Tibial artery (tissue), 4 donors: ENCODE measurements around the gene CD276.

Source experiments
- DNase-seq, 2 donors: peaks; one replicate each; pipeline ENCODE4 v3.0.0-alpha.2; 2019
- H3K27ac ChIP-seq, 2 donors: fragments of 200-600 bp; sonication (generic) in 1 of 2; 1 replicate in 1 of 2; 2 replicates in 1 of 2; pipeline ENCODE4 v1.5.1; 2018 to 2019; ENCODE audit warnings: mild to moderate bottlenecking in 1 of 2
- H3K27me3 ChIP-seq, 2 donors: fragments of 200-600 bp; sonication (generic) in 1 of 2; one replicate each; pipeline versions ENCODE4 v1.5.1 to v1.6.0; 2016 to 2019
- H3K36me3 ChIP-seq, 3 donors: fragments of 200-600 bp; sonication (generic) in 2 of 3; one replicate each; pipeline ENCODE4 v1.5.1; 2016 to 2019; ENCODE audit warnings: mild to moderate bottlenecking in 2 of 3
- H3K4me1 ChIP-seq, 4 donors: fragments of 200-600 bp; sonication (generic) in 2 of 4; 1 replicate in 3 of 4; 2 replicates in 1 of 4; pipeline ENCODE4 v1.5.1; 2016 to 2019
- H3K4me3 ChIP-seq, 2 donors: fragments of 200-600 bp; sonication (generic) in 1 of 2; 1 replicate in 1 of 2; 2 replicates in 1 of 2; pipeline ENCODE4 v1.5.1; 2018 to 2019; ENCODE audit warnings: mild to moderate bottlenecking in 2 of 2
- H3K9me3 ChIP-seq, 3 donors: fragments of 200-600 bp; sonication (generic) in 1 of 3; one replicate each; pipeline ENCODE4 v1.5.1; 2016 to 2019
- intact Hi-C: fragments of 100-400 bp; cut with DNase I; formaldehyde crosslinking; loops from one replicate; pipeline ENCODE4 v1.15.0; 2023; ENCODE audit warnings: low total_unique reads
- TF ChIP-seq, protein P1 (sequence below), 2 experiments: fragments of 200-600 bp in 1 of 2; fragments of 450-650 bp in 1 of 2; IDR thresholded peaks; one replicate each; pipeline ENCODE4 v1.5.1; 2017 to 2019; ENCODE audit warnings: antibody characterized with exemption in 2 of 2, mild to moderate bottlenecking in 1 of 2, moderate library complexity in 1 of 2

The CD276 gene

DNA sequence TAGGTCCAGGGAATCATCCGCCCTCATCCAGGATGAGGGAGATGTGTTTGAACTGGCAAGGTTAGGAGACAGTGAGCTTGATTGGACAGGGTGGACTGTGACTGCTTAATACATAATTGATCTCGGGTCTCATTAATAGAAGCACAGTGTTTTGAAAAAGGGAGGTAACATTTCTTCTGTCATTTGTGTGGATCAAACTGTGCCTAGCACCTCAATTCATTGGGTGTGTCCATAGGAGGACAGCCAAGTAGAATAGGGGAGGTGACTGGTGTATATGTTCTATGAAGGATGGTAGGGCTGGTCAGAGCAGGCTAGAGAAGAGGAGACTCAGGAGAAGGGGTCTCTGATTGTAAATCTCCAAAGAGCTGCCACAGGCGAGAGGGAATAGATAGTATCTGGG lies 71.8 kb downstream of the CD276 start:
- intact Hi-C loops = no loop called here
- no peak overlapping the region for H3K27ac ChIP-seq
- no peaks in the 10 kb centered on the region for H3K9me3 ChIP-seq
- H3K27me3 ChIP-seq = peaks cover 0 to 68% of the 10 kb centered on the region in 2 donors
- H3K4me3 ChIP-seq = no peak overlapping the region
- H3K36me3 ChIP-seq = no peaks in the 10 kb centered on the region
- TF ChIP-seq, protein P1, sequence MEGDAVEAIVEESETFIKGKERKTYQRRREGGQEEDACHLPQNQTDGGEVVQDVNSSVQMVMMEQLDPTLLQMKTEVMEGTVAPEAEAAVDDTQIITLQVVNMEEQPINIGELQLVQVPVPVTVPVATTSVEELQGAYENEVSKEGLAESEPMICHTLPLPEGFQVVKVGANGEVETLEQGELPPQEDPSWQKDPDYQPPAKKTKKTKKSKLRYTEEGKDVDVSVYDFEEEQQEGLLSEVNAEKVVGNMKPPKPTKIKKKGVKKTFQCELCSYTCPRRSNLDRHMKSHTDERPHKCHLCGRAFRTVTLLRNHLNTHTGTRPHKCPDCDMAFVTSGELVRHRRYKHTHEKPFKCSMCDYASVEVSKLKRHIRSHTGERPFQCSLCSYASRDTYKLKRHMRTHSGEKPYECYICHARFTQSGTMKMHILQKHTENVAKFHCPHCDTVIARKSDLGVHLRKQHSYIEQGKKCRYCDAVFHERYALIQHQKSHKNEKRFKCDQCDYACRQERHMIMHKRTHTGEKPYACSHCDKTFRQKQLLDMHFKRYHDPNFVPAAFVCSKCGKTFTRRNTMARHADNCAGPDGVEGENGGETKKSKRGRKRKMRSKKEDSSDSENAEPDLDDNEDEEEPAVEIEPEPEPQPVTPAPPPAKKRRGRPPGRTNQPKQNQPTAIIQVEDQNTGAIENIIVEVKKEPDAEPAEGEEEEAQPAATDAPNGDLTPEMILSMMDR (IDR thresholded peaks at IDR 0.05) = no peak
- H3K4me1 ChIP-seq = peaks cover 0 to 22% (median 15%) of the 10 kb centered on the region in 4 donors
- DNase-seq = no peak

DNA sequence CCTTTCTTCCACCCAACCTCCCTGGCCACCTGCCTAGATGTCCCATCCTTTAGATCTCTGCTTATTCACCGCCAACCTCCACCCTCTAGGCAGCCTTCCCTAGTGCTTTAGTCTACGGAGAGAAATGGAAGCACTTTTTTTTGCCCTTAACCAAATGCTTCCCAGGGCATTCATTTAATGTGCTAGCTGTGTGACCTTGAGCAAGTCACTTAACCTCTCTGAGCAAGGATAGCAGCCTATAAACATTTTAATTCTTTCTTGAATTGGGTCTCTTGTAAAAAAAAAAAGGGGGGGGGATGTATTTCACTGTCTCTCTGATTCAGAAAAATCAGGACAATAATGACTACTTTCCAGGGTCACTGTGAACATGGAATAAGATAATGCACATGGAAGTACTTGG lies 72.2 kb downstream of the CD276 start:
- H3K36me3 ChIP-seq = no peaks in the 10 kb centered on the region
- H3K27ac ChIP-seq = no peak overlapping the region
- peaks cover 0 to 19% (median 15%) of the 10 kb centered on the region in 4 donors for H3K4me1 ChIP-seq
- H3K27me3 ChIP-seq = peaks cover 0 to 67% of the 10 kb centered on the region in 2 donors
- no peak overlapping the region for H3K4me3 ChIP-seq
- no peaks in the 10 kb centered on the region for H3K9me3 ChIP-seq
- intact Hi-C loops = no loop called here
- TF ChIP-seq, protein P1 (IDR thresholded peaks at IDR 0.05) = no peak
- DNase-seq = no peak

DNA sequence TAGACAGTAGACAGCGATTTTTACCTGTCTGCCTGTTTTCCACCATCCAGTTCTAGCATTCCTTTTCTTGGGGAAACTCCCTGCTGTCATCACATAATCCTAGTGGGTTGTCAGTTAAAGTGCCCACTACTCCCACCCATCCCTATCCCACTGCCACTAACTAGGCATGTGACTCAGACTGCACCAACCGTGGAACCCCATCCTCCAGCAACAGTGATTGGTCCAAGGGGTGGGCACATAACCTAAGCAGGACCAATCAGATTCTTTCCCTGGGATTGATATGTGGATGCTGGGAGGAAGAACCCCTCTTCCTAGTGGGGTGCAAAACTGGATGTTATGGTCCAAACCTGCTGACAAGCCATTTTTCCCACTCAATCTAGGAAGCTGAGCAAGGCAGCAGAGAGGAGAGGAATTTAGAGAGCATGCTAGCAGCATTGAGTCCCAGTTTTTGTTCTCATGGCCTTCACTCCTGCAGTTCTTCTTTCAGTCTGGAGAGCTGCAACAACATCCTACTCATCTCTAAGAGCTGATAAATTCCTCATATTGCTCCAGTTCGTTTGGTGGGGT lies 72.8 kb downstream of the CD276 start:
- no peaks in the 10 kb centered on the region for H3K9me3 ChIP-seq
- TF ChIP-seq, protein P1 (IDR thresholded peaks at IDR 0.05) = no peak
- no peaks in the 10 kb centered on the region for H3K36me3 ChIP-seq
- H3K27me3 ChIP-seq = peaks cover 0 to 64% of the 10 kb centered on the region in 2 donors
- no peak for DNase-seq
- intact Hi-C loops = no loop called here
- H3K4me1 ChIP-seq = peaks cover 0 to 13% (median 8%) of the 10 kb centered on the region in 4 donors
- H3K27ac ChIP-seq = no peak overlapping the region
- no peak overlapping the region for H3K4me3 ChIP-seq

DNA sequence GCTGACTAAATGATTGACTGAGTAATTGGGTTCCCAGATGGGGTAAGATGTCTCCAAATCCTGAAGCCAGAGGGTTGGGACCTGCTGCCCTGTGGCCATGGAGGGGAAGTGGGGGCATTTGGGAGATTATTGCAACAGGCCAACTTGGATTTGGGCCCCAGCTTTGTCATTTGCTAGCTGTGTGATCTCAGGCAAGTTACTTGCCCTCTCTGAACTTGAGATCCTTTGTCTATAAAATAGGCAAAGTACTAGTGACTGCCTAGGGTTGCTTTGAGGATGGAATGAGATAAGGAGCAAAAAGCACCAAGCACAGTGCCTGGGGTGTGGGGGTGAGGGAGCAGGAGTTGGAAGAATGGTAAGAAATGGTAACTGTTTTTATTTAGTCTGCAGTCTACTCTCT lies 73.4 kb downstream of the CD276 start:
- Histone ChIP-seq H3K4me1 (peaks cover 0 to 8% (median 3%) of the 10 kb centered on the region in 4 donors), H3K4me3 (no peak overlapping the region), H3K27me3 (peaks cover 0 to 64% of the 10 kb centered on the region in 2 donors), H3K9me3 (no peaks in the 10 kb centered on the region), H3K36me3 (no peaks in the 10 kb centered on the region), H3K27ac (no peak overlapping the region)
- TF ChIP-seq, protein P1 (IDR thresholded peaks at IDR 0.05) = no peak
- intact Hi-C loops = no loop called here
- no peak for DNase-seq

DNA sequence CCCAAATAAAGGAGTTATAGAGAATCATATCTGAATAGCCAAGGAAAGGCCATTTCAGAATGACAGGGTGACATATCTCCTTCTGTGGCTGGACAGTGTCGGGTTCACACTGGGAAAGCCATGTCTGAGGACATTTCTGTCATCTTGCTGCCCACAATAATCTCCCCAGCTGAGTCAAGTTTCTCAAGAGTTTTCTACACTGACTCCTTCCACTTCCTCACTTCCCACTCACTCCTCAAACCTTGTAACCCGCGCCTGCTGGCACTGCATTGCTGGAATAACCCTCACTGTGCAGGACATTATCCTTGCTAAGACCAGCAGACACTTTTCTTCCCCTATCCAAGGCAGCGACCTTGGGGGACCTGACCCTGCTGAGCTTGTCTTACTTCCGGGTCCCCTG lies 74.3 kb downstream of the CD276 start:
- intact Hi-C loops = no loop called here
- TF ChIP-seq, protein P1 (IDR thresholded peaks at IDR 0.05) = no peak
- Histone ChIP-seq H3K27ac (no peak overlapping the region), H3K9me3 (no peaks in the 10 kb centered on the region), H3K27me3 (peaks cover 0 to 65% of the 10 kb centered on the region in 2 donors), H3K4me1 (peaks cover 0 to 2% (median under 1%) of the 10 kb centered on the region in 4 donors), H3K36me3 (no peaks in the 10 kb centered on the region), H3K4me3 (no peak overlapping the region)
- DNase-seq = no peak
